Inferior parietal cortex (tissue), 1 donor: ENCODE data around the gene RHOF.
A peak's percentile ranks its signal among the peaks of the same experiment; 100 is the strongest.

ENCODE experiments used
- DNase-seq: peaks from one replicate; pipeline ENCODE4 v3.0.0-alpha.2; 2016; ENCODE audit errors: extremely low spot score

The RHOF gene

GRCh38 chr12:121793440-121793837 is at the start of gene RHOF:
Gene RHOF (minus strand): TSS chr12:121793688. CDS start chr12:121793633, 55 bp downstream.
- DNase-seq: no peak

GRCh38 chr12:121839993-121840761 is 46.7 kb upstream of the RHOF start:
- DNase-seq: no peak

- DNase-seq: peak; percentile 92
Observed at GRCh38 chr12:121839106-121839992, 45.9 kb upstream of the RHOF start.

- DNase-seq: no peak
Observed at GRCh38 chr12:121838126-121838525, 44.6 kb upstream of the RHOF start.

- DNase-seq: no peak
Observed at GRCh38 chr12:121837680-121838079, 44.2 kb upstream of the RHOF start.

- DNase-seq: no peak
Observed at GRCh38 chr12:121831571-121832245, 38.2 kb upstream of the RHOF start.

- DNase-seq: no peak
Observed at GRCh38 chr12:121830588-121831265, 37.2 kb upstream of the RHOF start.

GRCh38 chr12:121830134-121830533 is 36.6 kb upstream of the RHOF start:
- DNase-seq: no peak

- no peak for DNase-seq
Observed at GRCh38 chr12:121829250-121829918, 35.9 kb upstream of the RHOF start.

- DNase-seq: no peak
Observed at GRCh38 chr12:121828826-121829225, 35.3 kb upstream of the RHOF start.

GRCh38 chr12:121828306-121828705 is 34.8 kb upstream of the RHOF start:
- no peak for DNase-seq

GRCh38 chr12:121827351-121828099 is 34.0 kb upstream of the RHOF start:
- DNase-seq: no peak

- no peak for DNase-seq
Observed at GRCh38 chr12:121826318-121827150, 33.0 kb upstream of the RHOF start.

- no peak for DNase-seq
Observed at GRCh38 chr12:121825041-121825523, 31.6 kb upstream of the RHOF start.

- DNase-seq: no peak
Observed at GRCh38 chr12:121823727-121824115, 30.2 kb upstream of the RHOF start.

- DNase-seq: no peak
Observed at GRCh38 chr12:121823101-121823726, 29.7 kb upstream of the RHOF start.

- DNase-seq: no peak
Observed at GRCh38 chr12:121822393-121823100, 29.1 kb upstream of the RHOF start.

GRCh38 chr12:121820056-121820455 is 26.6 kb upstream of the RHOF start:
- no peak for DNase-seq
